GM19372 (cell line): Measurements from ENCODE around the gene HMBS.
A peak's percentile ranks its signal among the peaks of the same experiment; 100 is the strongest.
"Not testable (repeated sequence)": the region's sequence is repeated elsewhere in the genome, so short reads cannot be mapped to it uniquely, and the experiment has no call there.

Source experiments
- ATAC-seq: cut with Tn5 transposase; IDR thresholded peaks from one replicate; pipeline ENCODE4 v1.9.1; 2021; ENCODE audit warnings: mild to moderate bottlenecking, low read depth, moderate library complexity; ENCODE audit not compliant: unreplicated experiment

The HMBS gene

GRCh38 chr11:119117004-119117706, 32.5 kb downstream of the HMBS start:
- no peak for ATAC-seq

GRCh38 chr11:119118227-119118626, 33.5 kb downstream of the HMBS start:
- no peak for ATAC-seq

GRCh38 chr11:119118946-119119345, 34.3 kb downstream of the HMBS start:
- ATAC-seq: no peak

- ATAC-seq: no peak
Measured at GRCh38 chr11:119120639-119121007, 35.9 kb downstream of the HMBS start.

- ATAC-seq: peak; percentile 97
Measured at GRCh38 chr11:119121008-119121810, 36.5 kb downstream of the HMBS start, which contains the start of gene HINFP. HINFP (plus strand) TSS chr11:119121580; CDS start chr11:119126945, 5,365 bp downstream.

GRCh38 chr11:119121811-119122124, 37.1 kb downstream of the HMBS start:
- peak; percentile 1 for ATAC-seq

GRCh38 chr11:119125821-119126220, 41.1 kb downstream of the HMBS start:
- ATAC-seq: no peak

- ATAC-seq: no peak
Measured at GRCh38 chr11:119126675-119127268, 42.1 kb downstream of the HMBS start.

- ATAC-seq: no peak
Measured at GRCh38 chr11:119130662-119131061, 46.0 kb downstream of the HMBS start.

- ATAC-seq: no peak
Measured at GRCh38 chr11:119134389-119134978, 49.8 kb downstream of the HMBS start.

- ATAC-seq: not testable (repeated sequence)
Measured at GRCh38 chr11:119139276-119139675, 54.6 kb downstream of the HMBS start.
